Stimulated activated CD4-positive, alpha-beta T cell treated with anti-CD3 and anti-CD28 coated beads, Interleukin-1b, Interleukin-23, amount 100 ng/mL, for 4 hours (primary cell): ENCODE data around the gene ZNF684.
"Not testable (repeated sequence)": the region's sequence is repeated elsewhere in the genome, so short reads cannot be mapped to it uniquely, and the experiment has no call there.

ENCODE experiments used
- DNase-seq, 2 donors: peaks; one replicate each; pipeline ENCODE4 v3.0.0-alpha.2; 2020; ENCODE audit warnings: low read depth in 2 of 2

ZNF684 gene

DNA sequence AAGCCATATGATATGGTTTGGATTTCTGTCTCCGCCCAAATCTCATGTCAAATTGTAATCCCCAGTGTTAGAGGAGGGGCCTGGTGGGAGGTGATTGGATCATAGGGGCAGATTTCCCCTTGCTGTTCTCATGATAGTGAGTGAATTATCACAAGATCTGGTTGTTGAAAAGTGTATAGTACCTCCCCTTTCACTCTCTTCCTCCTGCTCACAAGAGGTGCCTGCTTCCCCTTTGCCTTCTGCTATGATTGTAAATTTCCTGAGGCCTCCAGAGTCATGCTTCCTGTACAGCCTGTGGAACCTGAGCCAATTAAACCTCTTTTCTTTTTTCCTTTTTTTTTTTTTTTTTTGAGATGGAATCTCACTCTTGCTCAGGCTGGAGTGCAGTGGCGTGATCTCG is 43.4 kb downstream of the ZNF684 start:
- DNase-seq: not testable (repeated sequence)

DNA sequence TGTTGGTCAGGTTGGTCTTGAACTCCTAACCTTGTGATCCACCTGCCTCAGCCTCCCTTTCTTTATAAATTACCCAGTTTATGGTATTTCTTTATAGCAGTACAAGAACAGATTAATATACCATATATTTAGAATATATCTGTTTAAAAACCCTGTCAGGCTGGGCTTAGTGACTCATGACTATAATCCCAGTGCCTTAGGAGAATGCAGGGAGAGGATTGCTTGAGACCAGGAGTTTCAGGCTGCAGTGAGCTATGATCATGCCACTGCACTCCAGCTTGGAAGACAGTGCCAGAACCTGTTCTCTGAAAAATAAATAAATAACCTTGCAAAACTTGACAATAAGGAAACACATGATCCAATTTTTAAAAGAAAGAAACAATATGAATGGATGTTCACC is 43.9 kb downstream of the ZNF684 start:
- no peak for DNase-seq

DNA sequence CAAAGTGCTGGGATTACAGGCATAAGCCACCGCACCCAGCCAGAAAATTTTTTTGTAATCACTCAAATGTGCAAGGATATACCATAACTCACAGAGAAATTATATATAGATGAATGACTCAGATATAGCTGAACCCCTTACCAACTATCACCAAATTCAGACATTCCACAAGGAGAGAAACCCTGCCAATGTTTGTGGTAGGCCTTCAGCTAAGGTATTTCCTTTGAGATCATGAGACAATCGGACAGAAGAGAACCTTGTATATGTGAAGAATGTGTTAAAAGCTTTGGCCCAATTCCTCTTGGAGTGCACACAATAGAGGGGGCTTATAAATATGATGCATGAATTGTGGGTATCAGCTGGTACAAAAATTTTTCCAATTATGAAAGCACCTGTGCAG is 50.7 kb downstream of the ZNF684 start:
- no peak for DNase-seq

DNA sequence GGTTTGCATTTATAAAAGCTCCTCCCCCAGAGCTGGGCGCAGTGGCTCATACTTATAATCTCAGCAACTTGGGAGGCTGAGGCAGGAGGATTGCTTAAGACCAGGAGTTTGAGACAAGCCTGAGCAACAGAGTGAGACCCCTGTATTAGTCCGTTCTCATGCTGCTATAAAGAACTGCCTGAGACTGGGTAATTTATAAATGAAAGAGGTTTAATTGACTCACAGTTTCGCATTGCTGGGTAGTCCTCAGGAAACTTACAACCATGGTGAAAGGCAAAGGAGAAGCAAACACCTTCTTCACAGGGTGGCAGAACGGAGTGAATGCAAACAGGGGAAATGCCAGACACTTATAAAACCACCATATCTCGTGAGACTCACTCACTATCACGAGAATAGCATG is 52.5 kb downstream of the ZNF684 start:
- DNase-seq: no peak

DNA sequence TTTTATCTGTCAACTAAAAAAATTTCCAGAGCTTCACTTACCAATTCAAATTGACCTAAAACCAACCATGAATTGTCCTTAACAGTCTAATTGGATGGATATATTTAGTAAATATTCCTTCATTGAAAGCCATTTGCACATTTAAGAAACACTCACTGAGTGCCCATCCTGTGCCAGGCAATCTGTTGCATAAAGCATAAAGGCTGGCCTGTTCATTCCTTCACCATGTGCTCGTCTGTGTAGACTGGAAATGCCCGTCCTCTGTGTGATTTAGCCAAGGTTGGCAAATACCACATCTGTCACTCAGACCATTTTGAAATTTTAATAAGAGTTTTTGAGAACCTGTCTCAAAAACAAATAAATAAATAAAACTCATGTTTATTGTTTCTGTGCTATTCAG is 57.1 kb downstream of the ZNF684 start:
- no peak for DNase-seq

DNA sequence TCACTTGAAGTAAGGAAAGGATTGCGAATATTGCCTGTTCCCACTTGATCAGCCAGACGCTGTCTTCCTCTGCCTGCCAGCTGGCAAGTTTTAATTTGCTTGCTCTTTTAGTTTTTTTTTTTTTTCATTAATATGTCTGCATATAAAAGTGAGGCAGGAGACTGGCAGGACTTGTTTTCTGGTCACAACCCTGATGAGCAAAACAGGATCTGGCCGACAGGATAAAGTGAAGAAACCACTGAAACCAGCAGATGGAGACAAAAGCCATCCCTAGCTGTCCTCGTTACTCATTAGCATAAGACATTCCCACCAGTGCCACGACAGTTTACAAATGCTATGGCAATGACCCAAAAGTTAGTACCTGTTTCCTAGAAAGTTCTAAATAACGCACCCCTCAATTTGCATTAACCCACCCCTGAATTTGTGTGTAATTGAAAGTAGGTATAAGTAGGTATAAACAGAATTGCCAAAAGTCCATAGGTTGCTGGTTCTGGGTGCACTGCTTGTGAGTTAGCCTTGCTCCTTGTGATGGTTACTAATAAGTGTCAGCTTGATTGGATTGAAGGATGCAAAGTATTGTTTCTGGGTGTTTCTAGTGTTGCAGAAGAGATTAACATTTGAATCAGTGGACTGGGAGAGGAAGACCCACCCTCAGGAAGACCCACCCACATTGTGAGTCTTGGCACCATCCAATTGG is 60.8 kb downstream of the ZNF684 start:
- no peak for DNase-seq

DNA sequence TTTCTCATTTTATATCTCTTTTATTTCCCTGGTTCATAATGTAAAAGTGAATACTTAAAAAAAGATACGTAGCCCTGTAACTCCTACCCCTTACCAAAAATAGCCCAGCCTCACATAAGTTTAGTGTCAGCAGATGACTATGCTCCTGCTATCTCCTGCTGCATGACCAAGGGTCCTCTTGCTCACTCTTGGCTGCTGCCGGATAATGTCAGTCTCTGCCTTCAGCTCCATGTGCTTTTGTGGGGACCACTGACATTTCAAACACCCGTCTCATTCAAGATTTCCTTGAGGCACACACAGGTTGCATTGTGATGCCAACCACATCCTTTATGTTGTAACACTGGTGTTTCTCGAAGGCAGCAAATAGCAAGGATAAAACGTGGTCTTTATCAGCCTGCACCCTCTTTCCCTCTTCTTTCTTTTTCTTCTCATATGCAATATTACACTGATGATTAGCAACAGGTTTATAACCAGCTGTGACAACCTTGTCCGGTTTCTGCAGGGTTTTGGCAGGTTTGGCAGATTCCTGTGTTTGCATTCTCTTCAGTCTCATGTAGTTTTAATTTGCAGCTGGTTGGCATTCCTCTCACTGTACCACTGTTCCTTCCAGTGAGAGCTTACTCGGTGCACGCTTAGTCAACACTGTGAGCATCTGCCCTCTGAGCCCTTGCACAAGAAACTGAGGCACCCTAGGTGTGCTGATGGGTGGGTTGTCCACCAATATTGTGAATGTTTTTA is 62.2 kb downstream of the ZNF684 start:
- no peak for DNase-seq

DNA sequence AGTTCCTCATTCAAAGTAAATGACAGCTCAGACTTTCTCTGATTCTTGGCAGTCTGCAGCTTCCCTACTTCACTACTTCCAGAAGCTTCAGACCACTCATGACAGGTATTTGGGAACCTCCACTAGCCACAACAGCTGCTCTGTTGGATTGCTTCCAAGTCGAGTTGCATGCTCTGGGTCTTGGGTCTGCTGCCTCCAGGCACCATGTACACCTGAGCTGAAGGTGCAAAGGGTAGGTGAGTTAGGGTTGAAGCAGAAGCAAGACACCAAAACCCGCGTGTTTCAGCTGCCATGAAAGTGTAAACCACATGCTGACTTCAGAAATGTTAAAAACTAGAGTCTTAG is 62.7 kb downstream of the ZNF684 start:
- DNase-seq: no peak

DNA sequence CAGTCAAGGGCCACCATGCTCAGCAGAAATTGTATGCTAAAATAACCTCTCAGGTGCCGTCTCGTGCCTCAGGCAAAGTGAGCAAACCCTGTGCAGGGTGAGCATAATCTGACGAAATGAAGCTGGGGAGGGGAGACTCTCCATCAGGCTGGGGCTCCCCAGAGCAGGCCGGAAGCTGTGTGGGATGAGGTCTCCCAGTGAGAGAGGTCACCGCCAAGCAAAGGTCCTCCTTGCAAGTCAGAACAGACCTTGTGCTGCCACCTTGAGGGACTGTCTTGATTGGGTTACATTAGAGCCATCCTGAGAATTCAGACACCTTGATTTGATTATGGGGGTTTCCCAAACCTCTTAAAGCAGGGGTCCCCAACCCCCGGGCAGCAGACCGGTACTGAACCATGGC is 64.2 kb downstream of the ZNF684 start:
- DNase-seq: no peak
